ENCODE results near the gene VPS45.
"Not testable (repeated sequence)": the region's sequence is repeated elsewhere in the genome, so short reads cannot be mapped to it uniquely, and the experiment has no call there.

The VPS45 gene

GRCh38 chr1:150142083-150142482 is 74.5 kb downstream of the VPS45 start:
- peak; percentile 39; the same call in 1 of the 3 replicates for ATAC-seq
- TF ChIP-seq SNAI2 (CRISPR knock-in tag; IDR thresholded peaks at IDR 0.05) (no peak), GLIS3 (CRISPR knock-in tag; IDR thresholded peaks at IDR 0.05) (no peak), ESRRG (CRISPR knock-in tag; IDR thresholded peaks at IDR 0.05) (no peak), BACH2 (CRISPR knock-in tag; IDR thresholded peaks at IDR 0.05; ENCODE audit: borderline replicate concordance) (no peak), ZNF70 (CRISPR knock-in tag; IDR thresholded peaks at IDR 0.05) (no peak), ISL1 (CRISPR knock-in tag; IDR thresholded peaks at IDR 0.05) (no peak), TOX (CRISPR knock-in tag; IDR thresholded peaks at IDR 0.05; ENCODE audit: borderline replicate concordance) (no peak), TCF4 (CRISPR knock-in tag; IDR thresholded peaks at IDR 0.05; ENCODE audit: borderline replicate concordance) (no peak), RARB (CRISPR knock-in tag; IDR thresholded peaks at IDR 0.05) (no peak), PPARA (CRISPR knock-in tag; IDR thresholded peaks at IDR 0.05; ENCODE audit: borderline replicate concordance) (no peak), ZNF8 (CRISPR knock-in tag; IDR thresholded peaks at IDR 0.05) (no peak), TSHZ2 (CRISPR knock-in tag; IDR thresholded peaks at IDR 0.05) (no peak), ZC3H10 (CRISPR knock-in tag; IDR thresholded peaks at IDR 0.05) (no peak), CSDC2 (CRISPR knock-in tag; IDR thresholded peaks at IDR 0.05) (no peak), CREB5 (CRISPR knock-in tag; IDR thresholded peaks at IDR 0.05; ENCODE audit: low read depth) (no peak), OSR1 (CRISPR knock-in tag; IDR thresholded peaks at IDR 0.05) (no peak), CSRNP3 (CRISPR knock-in tag; IDR thresholded peaks at IDR 0.05) (no peak), PATZ1 (CRISPR knock-in tag; IDR thresholded peaks at IDR 0.05; ENCODE audit: borderline replicate concordance) (no peak), ZFP3 (CRISPR knock-in tag; IDR thresholded peaks at IDR 0.05) (no peak), ARNTL (CRISPR knock-in tag; IDR thresholded peaks at IDR 0.05; ENCODE audit: borderline replicate concordance, low read depth) (no peak)

- no peak for TF ChIP-seq POU6F1 (CRISPR knock-in tag; IDR thresholded peaks at IDR 0.05; ENCODE audit: borderline replicate concordance, low read depth)
- TF ChIP-seq CREB5 (CRISPR knock-in tag; IDR thresholded peaks at IDR 0.05; ENCODE audit: low read depth), result no peak
- no peak for TF ChIP-seq ZFP3 (CRISPR knock-in tag; IDR thresholded peaks at IDR 0.05)
- TF ChIP-seq TOX (CRISPR knock-in tag; IDR thresholded peaks at IDR 0.05; ENCODE audit: borderline replicate concordance), result no peak
- TF ChIP-seq GLIS3 (CRISPR knock-in tag; IDR thresholded peaks at IDR 0.05), result no peak
- TF ChIP-seq ISL1 (CRISPR knock-in tag; IDR thresholded peaks at IDR 0.05), result no peak
- TF ChIP-seq BACH2 (CRISPR knock-in tag; IDR thresholded peaks at IDR 0.05; ENCODE audit: borderline replicate concordance), result no peak
- TF ChIP-seq TCF4 (CRISPR knock-in tag; IDR thresholded peaks at IDR 0.05; ENCODE audit: borderline replicate concordance), result no peak
- TF ChIP-seq ZC3H10 (CRISPR knock-in tag; IDR thresholded peaks at IDR 0.05), result no peak
- no peak for TF ChIP-seq CSDC2 (CRISPR knock-in tag; IDR thresholded peaks at IDR 0.05)
- no peak for TF ChIP-seq ZNF565 (CRISPR knock-in tag; conservative IDR thresholded peaks at IDR 0.05; ENCODE audit: low read depth)
- no peak for TF ChIP-seq ESRRG (CRISPR knock-in tag; IDR thresholded peaks at IDR 0.05)
- no peak for TF ChIP-seq ARNTL (CRISPR knock-in tag; IDR thresholded peaks at IDR 0.05; ENCODE audit: borderline replicate concordance, low read depth)
- TF ChIP-seq ZNF70 (CRISPR knock-in tag; IDR thresholded peaks at IDR 0.05), result no peak
- no peak for TF ChIP-seq RARB (CRISPR knock-in tag; IDR thresholded peaks at IDR 0.05)
- TF ChIP-seq ZNF8 (CRISPR knock-in tag; IDR thresholded peaks at IDR 0.05), result no peak
- TF ChIP-seq ZFP30 (CRISPR knock-in tag; IDR thresholded peaks at IDR 0.05), result no peak
- no peak for TF ChIP-seq PATZ1 (CRISPR knock-in tag; IDR thresholded peaks at IDR 0.05; ENCODE audit: borderline replicate concordance)
- ATAC-seq, result no peak
Measured at GRCh38 chr1:150144606-150145005, 77.0 kb downstream of the VPS45 start.

GRCh38 chr1:150146016-150146415 is 78.4 kb downstream of the VPS45 start:
- ATAC-seq, result not testable (repeated sequence)

Measured in SK-N-SH treated with all-trans-retinoic acid at 6 μM for 48 hours (cell line).